ENCODE results near the gene UBE2M.

Gene UBE2M

DNA sequence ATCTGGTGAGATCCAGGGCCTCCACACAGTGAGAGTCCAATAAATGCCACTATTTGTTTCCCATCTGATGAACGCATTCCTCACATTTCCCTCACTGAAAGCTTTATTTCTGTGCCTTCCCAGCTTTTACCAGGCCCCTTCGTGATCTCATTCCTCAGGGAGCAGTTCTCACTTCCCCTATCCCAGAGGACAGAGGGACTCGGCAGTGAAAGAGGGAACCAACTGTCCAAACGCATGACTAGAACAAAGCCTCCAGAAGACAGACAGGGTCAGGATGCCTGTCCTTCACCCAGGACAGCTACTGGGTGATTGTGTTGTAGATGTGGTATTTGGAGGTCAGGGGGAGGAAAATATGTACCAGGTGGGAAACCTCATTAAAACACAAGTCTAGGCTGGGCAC is 36.8 kb downstream of the UBE2M start:
- H3K9me3 ChIP-seq (ENCODE audit: insufficient read depth, low read length) = no peaks in the 10 kb centered on the region
- peak overlapping the region; percentile 8 for H3K4me3 ChIP-seq (ENCODE audit: insufficient read length, low read depth)
- peaks cover 10% of the 10 kb centered on the region for H3K36me3 ChIP-seq (ENCODE audit: insufficient read depth, insufficient read length, low read length)
- H3K27me3 ChIP-seq (ENCODE audit: insufficient read depth, insufficient read length) = no peaks in the 10 kb centered on the region
- TF ChIP-seq SUZ12 (IDR thresholded peaks at IDR 0.05; ENCODE audit: extremely low read depth, insufficient read depth, insufficient read length) (no peak), ZNF274 (IDR thresholded peaks at IDR 0.05; ENCODE audit: low read depth, low read length) (no peak), YY1 (IDR thresholded peaks at IDR 0.05; ENCODE audit: insufficient read depth, insufficient read length) (no peak)
- H3K9ac ChIP-seq (ENCODE audit: insufficient read length, low read depth) = peak overlapping the region; percentile 56
- no peak for DNase-seq (ENCODE audit: low read depth, low spot score)
- peaks cover 10% of the 10 kb centered on the region for H3K4me1 ChIP-seq (ENCODE audit: insufficient read depth, insufficient read length)

GRCh38 chr19:58520257-58520599 is 38.2 kb downstream of the UBE2M start:
- Histone ChIP-seq H3K4me1 (ENCODE audit: insufficient read depth, insufficient read length) (peaks cover 14% of the 10 kb centered on the region), H3K27me3 (ENCODE audit: insufficient read depth, insufficient read length) (no peaks in the 10 kb centered on the region), H3K36me3 (ENCODE audit: insufficient read depth, insufficient read length, low read length) (peaks cover 14% of the 10 kb centered on the region), H3K9ac (ENCODE audit: insufficient read length, low read depth) (peak overlapping the region; percentile 79), H3K9me3 (ENCODE audit: insufficient read depth, low read length) (no peaks in the 10 kb centered on the region), H3K4me3 (ENCODE audit: insufficient read length, low read depth) (peak overlapping the region; percentile 59)
- TF ChIP-seq ZNF274 (IDR thresholded peaks at IDR 0.05; ENCODE audit: low read depth, low read length) (no peak), YY1 (IDR thresholded peaks at IDR 0.05; ENCODE audit: insufficient read depth, insufficient read length) (no peak), SUZ12 (IDR thresholded peaks at IDR 0.05; ENCODE audit: extremely low read depth, insufficient read depth, insufficient read length) (no peak)
- no peak for DNase-seq (ENCODE audit: low read depth, low spot score)

- H3K4me1 ChIP-seq (ENCODE audit: insufficient read depth, insufficient read length) = peaks cover 15% of the 10 kb centered on the region
- DNase-seq (ENCODE audit: low read depth, low spot score) = peak; percentile 52
- H3K36me3 ChIP-seq (ENCODE audit: insufficient read depth, insufficient read length, low read length) = peaks cover 14% of the 10 kb centered on the region
- H3K9me3 ChIP-seq (ENCODE audit: insufficient read depth, low read length) = no peaks in the 10 kb centered on the region
- peak within 1 kb of the TSS; percentile 59 for H3K4me3 ChIP-seq (ENCODE audit: insufficient read length, low read depth)
- TF ChIP-seq YY1 (IDR thresholded peaks at IDR 0.05; ENCODE audit: insufficient read depth, insufficient read length) (peak; percentile 9), ZNF274 (IDR thresholded peaks at IDR 0.05; ENCODE audit: low read depth, low read length) (no peak)
- H3K27me3 ChIP-seq (ENCODE audit: insufficient read depth, insufficient read length) = no peaks in the 10 kb centered on the region
- peak within 1 kb of the TSS; percentile 80 for H3K9ac ChIP-seq (ENCODE audit: insufficient read length, low read depth)
Measured at GRCh38 chr19:58519355-58520256, 38.8 kb downstream of the UBE2M start, which contains the start of gene ZBTB45. Gene ZBTB45, minus strand, starts transcription at chr19:58519810. Its CDS starts 2,137 bp downstream, at chr19:58517673.

DNA sequence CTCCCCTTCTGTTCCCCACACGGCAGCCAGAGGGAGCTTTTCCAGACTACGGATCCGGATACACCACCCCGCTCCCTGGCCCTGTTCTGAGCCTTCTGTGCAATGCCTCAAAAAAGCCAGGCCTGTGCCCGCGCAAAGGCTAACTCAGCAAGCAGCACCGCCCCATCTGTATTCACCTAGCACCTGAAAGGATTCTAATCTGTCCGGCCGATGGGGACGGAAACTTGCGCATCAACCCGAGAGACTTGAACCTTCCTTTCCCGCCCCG is 39.4 kb downstream of the UBE2M start:
- Histone ChIP-seq H3K4me3 (ENCODE audit: insufficient read length, low read depth) (peak overlapping the region; percentile 59), H3K4me1 (ENCODE audit: insufficient read depth, insufficient read length) (peaks cover 15% of the 10 kb centered on the region), H3K36me3 (ENCODE audit: insufficient read depth, insufficient read length, low read length) (peaks cover 14% of the 10 kb centered on the region), H3K27me3 (ENCODE audit: insufficient read depth, insufficient read length) (no peaks in the 10 kb centered on the region), H3K9ac (ENCODE audit: insufficient read length, low read depth) (peak overlapping the region; percentile 80), H3K9me3 (ENCODE audit: insufficient read depth, low read length) (no peaks in the 10 kb centered on the region)
- TF ChIP-seq YY1 (IDR thresholded peaks at IDR 0.05; ENCODE audit: insufficient read depth, insufficient read length) (no peak), ZNF274 (IDR thresholded peaks at IDR 0.05; ENCODE audit: low read depth, low read length) (no peak), SUZ12 (IDR thresholded peaks at IDR 0.05; ENCODE audit: extremely low read depth, insufficient read depth, insufficient read length) (no peak)
- DNase-seq (ENCODE audit: low read depth, low spot score) = no peak

- Histone ChIP-seq H3K36me3 (ENCODE audit: insufficient read depth, insufficient read length, low read length) (peaks cover 14% of the 10 kb centered on the region), H3K4me3 (ENCODE audit: insufficient read length, low read depth) (peak overlapping the region; percentile 59), H3K9ac (ENCODE audit: insufficient read length, low read depth) (peak overlapping the region; percentile 80), H3K27me3 (ENCODE audit: insufficient read depth, insufficient read length) (no peaks in the 10 kb centered on the region), H3K4me1 (ENCODE audit: insufficient read depth, insufficient read length) (peaks cover 15% of the 10 kb centered on the region), H3K9me3 (ENCODE audit: insufficient read depth, low read length) (no peaks in the 10 kb centered on the region)
- no peak for DNase-seq (ENCODE audit: low read depth, low spot score)
- TF ChIP-seq SUZ12 (IDR thresholded peaks at IDR 0.05; ENCODE audit: extremely low read depth, insufficient read depth, insufficient read length) (no peak), ZNF274 (IDR thresholded peaks at IDR 0.05; ENCODE audit: low read depth, low read length) (no peak), YY1 (IDR thresholded peaks at IDR 0.05; ENCODE audit: insufficient read depth, insufficient read length) (no peak)
Measured at GRCh38 chr19:58518256-58519086, 39.9 kb downstream of the UBE2M start.

DNA sequence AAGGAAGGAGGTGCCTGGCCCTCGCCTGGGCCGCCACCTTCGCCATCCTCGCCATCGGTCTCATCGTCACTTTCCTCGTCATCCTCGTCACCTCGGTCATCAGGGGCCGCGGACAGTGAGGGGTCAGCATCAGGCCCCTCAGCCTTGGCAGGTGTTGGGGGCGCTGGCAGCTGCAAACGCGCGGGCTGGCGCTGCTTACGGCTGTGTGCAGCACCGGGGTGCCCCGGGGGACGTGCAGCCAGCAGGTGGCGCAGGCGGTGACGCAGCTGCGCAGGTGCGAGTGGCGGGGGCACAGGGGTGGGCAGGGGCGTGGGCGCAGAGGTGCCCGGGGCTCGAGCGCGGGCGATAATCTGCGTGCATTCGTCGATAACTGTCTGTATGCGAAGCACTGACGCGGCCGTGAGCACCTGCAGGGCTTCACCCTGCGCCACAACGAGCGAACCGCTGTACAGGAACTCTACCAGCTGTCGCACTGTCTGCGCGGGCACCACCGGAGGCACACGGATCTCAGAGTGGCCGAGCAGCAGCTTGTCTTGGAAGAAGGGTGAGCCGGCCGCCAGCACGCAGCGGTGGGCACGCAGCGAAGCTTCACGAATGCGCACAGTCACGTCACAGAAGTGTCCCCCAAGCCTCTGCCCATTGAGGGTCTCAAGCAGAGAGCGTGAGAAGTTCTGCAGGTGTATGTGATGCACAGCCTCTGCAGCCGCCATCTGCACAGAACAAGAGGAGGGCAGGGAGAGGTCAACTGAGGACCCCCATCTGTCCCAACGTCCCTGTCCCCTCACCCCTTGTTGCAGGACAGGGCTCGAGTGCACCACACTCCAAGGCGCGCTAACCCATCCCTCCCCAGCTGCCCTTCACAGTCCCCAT is 41.2 kb downstream of the UBE2M start:
- H3K36me3 ChIP-seq (ENCODE audit: insufficient read depth, insufficient read length, low read length) = peaks cover 16% of the 10 kb centered on the region
- DNase-seq (ENCODE audit: low read depth, low spot score) = no peak
- H3K4me3 ChIP-seq (ENCODE audit: insufficient read length, low read depth) = no peak overlapping the region
- peaks cover 15% of the 10 kb centered on the region for H3K4me1 ChIP-seq (ENCODE audit: insufficient read depth, insufficient read length)
- H3K27me3 ChIP-seq (ENCODE audit: insufficient read depth, insufficient read length) = no peaks in the 10 kb centered on the region
- TF ChIP-seq SUZ12 (IDR thresholded peaks at IDR 0.05; ENCODE audit: extremely low read depth, insufficient read depth, insufficient read length) (no peak), YY1 (IDR thresholded peaks at IDR 0.05; ENCODE audit: insufficient read depth, insufficient read length) (no peak), ZNF274 (IDR thresholded peaks at IDR 0.05; ENCODE audit: low read depth, low read length) (no peak)
- H3K9me3 ChIP-seq (ENCODE audit: insufficient read depth, low read length) = no peaks in the 10 kb centered on the region
- peak overlapping the region; percentile 42 for H3K9ac ChIP-seq (ENCODE audit: insufficient read length, low read depth)

Data from NT2/D1 (cell line).